ENCODE results near the gene IGSF21.

GRCh38 chr1:18230840-18231239, 123.2 kb downstream of the IGSF21 start:
- TF ChIP-seq CTCF (IDR thresholded peaks at IDR 0.05): no peak
- no peak for TF ChIP-seq POLR2A (IDR thresholded peaks at IDR 0.05)
